HEK293 (cell line): ENCODE measurements around the gene EIF2AK2.

Experiments
- CTCF ChIA-PET: fragments of 350-600 bp; formaldehyde crosslinking; extraction: SDS; loops from one replicate; lab custom pipeline; 2021; ENCODE audit warnings: antibody characterized with exemption; lab: Yijun Ruan, JAX
- POLR2A ChIA-PET: fragments of 300-600 bp; formaldehyde crosslinking; extraction: SDS; loops from one replicate; lab custom pipeline; 2020; ENCODE audit warnings: antibody characterized with exemption, inconsistent platforms; lab: Yijun Ruan, JAX
- H3K27ac ChIP-seq: fragments of 200-500 bp; sonication (Bioruptor generic); 2 replicates; pipeline ENCODE4 v1.5.1; 2014; ENCODE audit warnings: low read depth, low read length, control low read depth, inconsistent platforms; ENCODE audit errors: extremely low read depth
- H3K36me3 ChIP-seq, 2 experiments: fragments of 200-500 bp in 1 of 2; sonication (Bioruptor generic) in 1 of 2; 1 replicate in 1 of 2; 2 replicates in 1 of 2; pipeline ENCODE4 v1.5.1; 2014 to 2017; ENCODE audit warnings: inconsistent platforms in 2 of 2, low read length in 2 of 2; ENCODE audit not compliant: control insufficient read depth in 2 of 2, insufficient read depth in 1 of 2
- H3K4me1 ChIP-seq: fragments of 200-500 bp; sonication (Bioruptor generic); 2 replicates; pipeline ENCODE4 v1.5.1; 2014; ENCODE audit warnings: mild to moderate bottlenecking, low read length, inconsistent platforms; ENCODE audit not compliant: control insufficient read depth, insufficient read depth
- H3K4me3 ChIP-seq: 2 replicates; pipeline ENCODE4 v1.5.1; 2011; ENCODE audit warnings: low read depth, mild to moderate bottlenecking, control low read depth, low read length, moderate library complexity
- H3K9me3 ChIP-seq: fragments of 200-500 bp; sonication (Bioruptor generic); 2 replicates; pipeline ENCODE4 v1.5.1; 2014; ENCODE audit warnings: low read depth, low read length, inconsistent platforms; ENCODE audit not compliant: control insufficient read depth, insufficient read depth
- MEIS1 ChIP-seq: sonication (generic); formaldehyde crosslinking; IDR thresholded peaks from 2 replicates; pipeline ENCODE4 v1.8.1; 2022; ENCODE audit warnings: missing genetic modification reagents, mild to moderate bottlenecking, borderline replicate concordance
- SP3 ChIP-seq: fragments of 450-650 bp; formaldehyde crosslinking; IDR thresholded peaks from 2 replicates; pipeline ENCODE4 v1.5.1; 2016; ENCODE audit warnings: missing biosample characterization, missing genetic modification characterization
- WT1 ChIP-seq: fragments of 450-650 bp; formaldehyde crosslinking; IDR thresholded peaks from 2 replicates; pipeline ENCODE4 v1.5.1; 2016; ENCODE audit warnings: missing biosample characterization, missing genetic modification characterization
- ZBTB1 ChIP-seq: fragments of 450-650 bp; formaldehyde crosslinking; IDR thresholded peaks from 2 replicates; pipeline ENCODE4 v1.5.1; 2016; ENCODE audit warnings: missing biosample characterization, missing genetic modification characterization
- ZBTB10 ChIP-seq: fragments of 450-650 bp; formaldehyde crosslinking; IDR thresholded peaks from 2 replicates; pipeline ENCODE4 v1.5.1; 2016; ENCODE audit warnings: missing biosample characterization, missing genetic modification characterization
- ZEB2 ChIP-seq: fragments of 450-650 bp; formaldehyde crosslinking; IDR thresholded peaks from 2 replicates; pipeline ENCODE4 v1.5.1; 2016; ENCODE audit warnings: missing biosample characterization, missing genetic modification characterization
- ZNF132 ChIP-seq: fragments of 450-650 bp; formaldehyde crosslinking; IDR thresholded peaks from 2 replicates; pipeline ENCODE4 v1.5.1; 2017; ENCODE audit warnings: missing biosample characterization, missing genetic modification characterization, borderline replicate concordance
- ZNF133 ChIP-seq: fragments of 450-650 bp; formaldehyde crosslinking; IDR thresholded peaks from 2 replicates; pipeline ENCODE4 v1.5.1; 2016; ENCODE audit warnings: missing biosample characterization, missing genetic modification characterization
- ZNF138 ChIP-seq: fragments of 450-650 bp; formaldehyde crosslinking; IDR thresholded peaks from 2 replicates; pipeline ENCODE4 v1.5.1; 2016; ENCODE audit warnings: missing biosample characterization, missing genetic modification characterization, borderline replicate concordance
- ZNF19 ChIP-seq: fragments of 450-650 bp; formaldehyde crosslinking; IDR thresholded peaks from 2 replicates; pipeline ENCODE4; 2016; ENCODE audit warnings: missing biosample characterization, missing genetic modification characterization, low read depth
- ZNF211 ChIP-seq: fragments of 450-650 bp; formaldehyde crosslinking; IDR thresholded peaks from 2 replicates; pipeline ENCODE4 v1.5.1; 2016; ENCODE audit warnings: low read depth, missing biosample characterization, missing genetic modification characterization
- ZNF223 ChIP-seq: fragments of 450-650 bp; formaldehyde crosslinking; IDR thresholded peaks from 2 replicates; pipeline ENCODE4 v1.5.1; 2016; ENCODE audit warnings: missing biosample characterization, missing genetic modification characterization
- ZNF274 ChIP-seq, 2 experiments: fragments of 200-500 bp in 1 of 2; fragments of 450-650 bp in 1 of 2; sonication (Bioruptor generic) in 1 of 2; formaldehyde crosslinking in 1 of 2; IDR thresholded peaks; 2 replicates each; pipeline versions ENCODE4 v1.5.1 to v1.6.1; 2014 to 2016; ENCODE audit warnings: borderline replicate concordance in 1 of 2, inconsistent platforms in 1 of 2, low read length in 1 of 2, missing biosample characterization in 1 of 2, missing genetic modification characterization in 1 of 2
- ZNF292 ChIP-seq: fragments of 450-650 bp; formaldehyde crosslinking; IDR thresholded peaks from 2 replicates; pipeline ENCODE4 v1.5.1; 2016; ENCODE audit warnings: low read depth, missing biosample characterization, missing genetic modification characterization, borderline replicate concordance
- ZNF311 ChIP-seq: fragments of 450-650 bp; formaldehyde crosslinking; IDR thresholded peaks from 2 replicates; pipeline ENCODE4 v1.5.1; 2017; ENCODE audit warnings: missing biosample characterization, missing genetic modification characterization, borderline replicate concordance
- ZNF335 ChIP-seq: fragments of 450-650 bp; formaldehyde crosslinking; conservative IDR thresholded peaks from 2 replicates; pipeline ENCODE4 v1.5.1; 2016; ENCODE audit warnings: missing biosample characterization, missing genetic modification characterization
- ZNF37A ChIP-seq: fragments of 450-650 bp; IDR thresholded peaks from 2 replicates; pipeline ENCODE4 v1.5.1; 2018; ENCODE audit warnings: missing biosample characterization, missing genetic modification characterization
- ZNF391 ChIP-seq: fragments of 450-650 bp; formaldehyde crosslinking; IDR thresholded peaks from 2 replicates; pipeline ENCODE4 v1.5.1; 2016; ENCODE audit warnings: low read depth, missing biosample characterization, missing genetic modification characterization, borderline replicate concordance
- ZNF398 ChIP-seq: fragments of 450-650 bp; formaldehyde crosslinking; IDR thresholded peaks from 2 replicates; pipeline ENCODE4 v1.5.1; 2017; ENCODE audit warnings: missing biosample characterization, missing genetic modification characterization
- ZNF404 ChIP-seq: fragments of 450-650 bp; formaldehyde crosslinking; IDR thresholded peaks from 2 replicates; pipeline ENCODE4 v1.5.1; 2017; ENCODE audit warnings: missing biosample characterization, missing genetic modification characterization
- ZNF488 ChIP-seq: fragments of 450-650 bp; formaldehyde crosslinking; IDR thresholded peaks from 2 replicates; pipeline ENCODE4 v1.5.1; 2016; ENCODE audit warnings: missing biosample characterization, missing genetic modification characterization
- ZNF510 ChIP-seq: fragments of 450-650 bp; formaldehyde crosslinking; IDR thresholded peaks from 2 replicates; pipeline ENCODE4 v1.5.1; 2018; ENCODE audit warnings: mild to moderate bottlenecking, missing genetic modification characterization, missing biosample characterization; ENCODE audit not compliant: insufficient replicate concordance
- ZNF544 ChIP-seq: fragments of 450-650 bp; formaldehyde crosslinking; IDR thresholded peaks from 2 replicates; pipeline ENCODE4 v1.5.0; 2017; ENCODE audit warnings: missing biosample characterization, missing genetic modification characterization
- ZNF585B ChIP-seq: fragments of 450-650 bp; formaldehyde crosslinking; IDR thresholded peaks from 2 replicates; pipeline ENCODE4 v1.5.1; 2016; ENCODE audit warnings: missing biosample characterization, missing genetic modification characterization
- ZNF623 ChIP-seq: fragments of 450-650 bp; formaldehyde crosslinking; IDR thresholded peaks from 2 replicates; pipeline ENCODE4 v1.5.1; 2016; ENCODE audit warnings: missing biosample characterization, missing genetic modification characterization
- ZNF776 ChIP-seq: fragments of 450-650 bp; formaldehyde crosslinking; IDR thresholded peaks from 2 replicates; pipeline ENCODE4 v1.5.0; 2017; ENCODE audit warnings: missing biosample characterization, missing genetic modification characterization, borderline replicate concordance
- ZNF785 ChIP-seq: fragments of 450-650 bp; formaldehyde crosslinking; IDR thresholded peaks from 2 replicates; pipeline ENCODE4 v1.5.1; 2016; ENCODE audit warnings: missing biosample characterization, missing genetic modification characterization
- ZSCAN30 ChIP-seq: fragments of 450-650 bp; IDR thresholded peaks from 2 replicates; pipeline ENCODE4 v1.5.1; 2018; ENCODE audit warnings: missing biosample characterization, mild to moderate bottlenecking, missing genetic modification characterization, moderate library complexity

Gene EIF2AK2

GRCh38 chr2:37068686-37069085 is 88.1 kb downstream of the EIF2AK2 start:
- no peaks in the 10 kb centered on the region for H3K4me1 ChIP-seq
- TF ChIP-seq ZNF544 (tag by site-specific recombination) = no peak
- TF ChIP-seq, all 188 proteins: peak for 0
- no peak overlapping the region for H3K27ac ChIP-seq
- H3K36me3 ChIP-seq = peaks cover 47 to 65% of the 10 kb centered on the region in 2 experiments
- H3K4me3 ChIP-seq = no peak overlapping the region
- H3K9me3 ChIP-seq = no peaks in the 10 kb centered on the region
- POLR2A ChIA-PET = no interaction called here
- CTCF ChIA-PET = no interaction called here

GRCh38 chr2:37061776-37062175 is 95.0 kb downstream of the EIF2AK2 start:
- Histone ChIP-seq H3K4me1 (no peaks in the 10 kb centered on the region), H3K4me3 (no peak overlapping the region), H3K27ac (no peak overlapping the region), H3K36me3 (peaks cover 52 to 66% of the 10 kb centered on the region in 2 experiments)
- CTCF ChIA-PET = no interaction called here
- POLR2A ChIA-PET = no interaction called here
- TF ChIP-seq ZNF138 (tag by site-specific recombination) = no peak
- no peak for TF ChIP-seq ZNF785 (tag by site-specific recombination)
- TF ChIP-seq ZEB2 (tag by site-specific recombination) = no peak
- TF ChIP-seq ZNF19 (tag by site-specific recombination) = no peak
- TF ChIP-seq ZNF311 (tag by site-specific recombination) = no peak
- no peak for TF ChIP-seq ZNF211 (tag by site-specific recombination)
- no peak for TF ChIP-seq SP3
- no peak for TF ChIP-seq ZNF404 (tag by site-specific recombination)
- TF ChIP-seq ZNF776 (tag by site-specific recombination) = no peak
- no peak for TF ChIP-seq ZNF335 (tag by site-specific recombination)
- no peak for TF ChIP-seq ZNF488 (tag by site-specific recombination)
- no peak for TF ChIP-seq ZBTB1 (tag by site-specific recombination)
- no peak for TF ChIP-seq WT1 (tag by site-specific recombination)
- TF ChIP-seq ZNF391 = no peak
- TF ChIP-seq ZBTB10 = no peak
- no peak for TF ChIP-seq ZSCAN30 (tag by site-specific recombination)
- TF ChIP-seq, all 188 proteins: peak for 0
- no peaks in the 10 kb centered on the region for H3K9me3 ChIP-seq

- ChIA-PET CTCF (no interaction called here), POLR2A (no interaction called here)
- Histone ChIP-seq H3K4me1 (no peaks in the 10 kb centered on the region), H3K36me3 (peaks cover 54 to 69% of the 10 kb centered on the region in 2 experiments), H3K9me3 (no peaks in the 10 kb centered on the region), H3K4me3 (no peak overlapping the region), H3K27ac (no peak overlapping the region)
- no peak for TF ChIP-seq ZNF133 (tag by site-specific recombination)
- no peak for TF ChIP-seq ZNF623
- TF ChIP-seq ZNF223 (tag by site-specific recombination) = no peak
- TF ChIP-seq ZNF274 (IDR thresholded peaks at IDR 0.05; ENCODE audit: low read length) = no peak
- no peak for TF ChIP-seq ZNF274 (tag by site-specific recombination; IDR thresholded peaks at IDR 0.05; ENCODE audit: borderline replicate concordance)
- TF ChIP-seq ZNF37A (tag by site-specific recombination) = no peak
- TF ChIP-seq ZNF404 (tag by site-specific recombination) = no peak
- TF ChIP-seq WT1 (tag by site-specific recombination) = no peak
- no peak for TF ChIP-seq ZNF132 (tag by site-specific recombination)
- no peak for TF ChIP-seq MEIS1
- TF ChIP-seq ZNF398 = no peak
- TF ChIP-seq ZNF585B (tag by site-specific recombination) = no peak
- no peak for TF ChIP-seq ZNF510 (tag by site-specific recombination)
- TF ChIP-seq ZNF292 (tag by site-specific recombination) = no peak
Measured at GRCh38 chr2:37061013-37061711, 95.6 kb downstream of the EIF2AK2 start.
